ACC112 (cell line): Measurements from ENCODE around the gene MUC13.

Experiments used
- H2AFZ ChIP-seq: fragments of 200-600 bp; sonication (generic); one replicate; pipeline ENCODE4 v1.6.0; 2017; ENCODE audit warnings: antibody characterized with exemption, low read length; ENCODE audit not compliant: unreplicated experiment
- H3K27ac ChIP-seq: fragments of 200-600 bp; sonication (generic); 2 replicates; pipeline ENCODE4 v1.5.1; 2014; ENCODE audit warnings: low read depth, mild to moderate bottlenecking, antibody characterized with exemption, low read length, moderate library complexity
- H3K27me3 ChIP-seq: fragments of 200-600 bp; sonication (generic); 2 replicates; pipeline ENCODE4 v1.6.1; 2014; ENCODE audit warnings: mild to moderate bottlenecking, antibody characterized with exemption, low read length, moderate library complexity, mixed read lengths; ENCODE audit not compliant: insufficient read depth
- H3K36me3 ChIP-seq: fragments of 200-600 bp; sonication (generic); 2 replicates; pipeline ENCODE4 v1.6.1; 2016; ENCODE audit warnings: mild to moderate bottlenecking, antibody characterized with exemption, low read length, moderate library complexity, mixed read lengths; ENCODE audit not compliant: insufficient read depth
- H3K4me1 ChIP-seq: fragments of 200-600 bp; sonication (generic); one replicate; pipeline ENCODE4 v1.6.1; 2016; ENCODE audit warnings: low read length, mixed read lengths; ENCODE audit not compliant: insufficient read depth, unreplicated experiment, control insufficient read depth
- H3K4me3 ChIP-seq: fragments of 200-600 bp; sonication (generic); 2 replicates; pipeline ENCODE4 v1.5.1; 2014; ENCODE audit warnings: mild to moderate bottlenecking, low read depth, low read length
- H3K79me2 ChIP-seq: fragments of 200-600 bp; sonication (generic); one replicate; pipeline ENCODE4 v1.6.0; 2016; ENCODE audit warnings: low read length; ENCODE audit not compliant: control insufficient read depth, unreplicated experiment, insufficient read depth

The MUC13 gene

GRCh38 chr3:124885466-124886167, 48.9 kb downstream of the MUC13 start:
- Histone ChIP-seq H3K79me2 (peaks cover 53% of the 10 kb centered on the region), H2AFZ (peak overlapping the region; percentile 34), H3K4me3 (peak overlapping the region; percentile 84), H3K27ac (peak overlapping the region; percentile 64), H3K4me1 (peaks cover 33% of the 10 kb centered on the region), H3K27me3 (no peaks in the 10 kb centered on the region), H3K36me3 (no peaks in the 10 kb centered on the region)

DNA sequence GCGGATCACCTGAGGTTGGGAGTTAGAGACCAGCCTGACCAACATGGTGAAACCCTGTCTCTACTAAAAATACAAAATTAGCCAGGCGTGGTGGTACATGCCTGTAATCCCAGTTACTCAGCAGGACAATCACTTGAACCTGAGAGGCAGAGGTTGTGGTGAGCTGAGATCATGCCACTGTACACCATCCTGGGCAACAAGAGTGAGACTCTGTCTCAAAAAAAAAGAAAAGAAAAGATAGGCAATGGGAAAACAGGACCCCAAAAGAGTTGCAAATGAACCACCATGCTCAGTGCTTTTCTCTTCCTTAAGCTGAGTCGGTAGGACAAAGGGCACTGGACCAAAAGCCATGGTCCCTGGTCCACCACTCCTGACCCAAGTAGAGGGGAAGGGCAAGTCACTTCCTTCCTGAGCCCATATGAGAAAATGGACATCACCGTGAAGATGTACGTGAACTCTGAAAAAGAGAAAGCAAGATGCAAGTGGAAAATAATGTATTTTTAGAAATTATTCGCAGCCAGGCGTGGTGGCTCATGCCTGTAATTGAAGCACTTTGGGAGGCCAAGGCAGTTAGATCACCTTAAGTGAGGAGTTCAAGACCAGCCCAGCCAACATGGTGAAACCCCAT, 50.0 kb downstream of the MUC13 start:
- Histone ChIP-seq H3K36me3 (no peaks in the 10 kb centered on the region), H3K4me1 (peaks cover 42% of the 10 kb centered on the region), H3K27ac (peak overlapping the region; percentile 64), H2AFZ (no peak overlapping the region), H3K4me3 (peak overlapping the region; percentile 84), H3K27me3 (no peaks in the 10 kb centered on the region), H3K79me2 (peaks cover 60% of the 10 kb centered on the region)

- peaks cover 64% of the 10 kb centered on the region for H3K79me2 ChIP-seq
- H3K4me1 ChIP-seq: peaks cover 48% of the 10 kb centered on the region
- no peaks in the 10 kb centered on the region for H3K27me3 ChIP-seq
- peak overlapping the region; percentile 64 for H3K27ac ChIP-seq
- H2AFZ ChIP-seq: no peak overlapping the region
- peak overlapping the region; percentile 84; the same call in 1 of the 2 replicates for H3K4me3 ChIP-seq
- no peaks in the 10 kb centered on the region for H3K36me3 ChIP-seq
Observed at GRCh38 chr3:124883766-124884473, 50.6 kb downstream of the MUC13 start.

GRCh38 chr3:124882816-124883747, 51.5 kb downstream of the MUC13 start:
- H3K4me3 ChIP-seq: no peak overlapping the region; the same call in 1 of the 2 replicates
- H3K27me3 ChIP-seq: no peaks in the 10 kb centered on the region
- no peak overlapping the region for H2AFZ ChIP-seq
- peaks cover 52% of the 10 kb centered on the region for H3K4me1 ChIP-seq
- peaks cover 67% of the 10 kb centered on the region for H3K79me2 ChIP-seq
- H3K27ac ChIP-seq: peak overlapping the region; percentile 64
- no peaks in the 10 kb centered on the region for H3K36me3 ChIP-seq

- no peaks in the 10 kb centered on the region for H3K36me3 ChIP-seq
- peak overlapping the region; percentile 5; the same call in 1 of the 2 replicates for H3K4me3 ChIP-seq
- H3K27me3 ChIP-seq: no peaks in the 10 kb centered on the region
- H3K79me2 ChIP-seq: peaks cover 76% of the 10 kb centered on the region
- H3K4me1 ChIP-seq: peaks cover 61% of the 10 kb centered on the region
- H3K27ac ChIP-seq: no peak overlapping the region
- H2AFZ ChIP-seq: no peak overlapping the region
Observed at GRCh38 chr3:124881976-124882697, 52.4 kb downstream of the MUC13 start.

- peaks cover 67% of the 10 kb centered on the region for H3K4me1 ChIP-seq
- H3K27me3 ChIP-seq: no peaks in the 10 kb centered on the region
- H3K36me3 ChIP-seq: no peaks in the 10 kb centered on the region
- H3K27ac ChIP-seq: peak overlapping the region; percentile 89
- no peak overlapping the region for H2AFZ ChIP-seq
- H3K79me2 ChIP-seq: peaks cover 83% of the 10 kb centered on the region
- H3K4me3 ChIP-seq: peak overlapping the region; percentile 5; the same call in 1 of the 2 replicates
Observed at GRCh38 chr3:124879337-124879680, 55.2 kb downstream of the MUC13 start.

GRCh38 chr3:124878561-124879336, 55.8 kb downstream of the MUC13 start:
- H3K4me3 ChIP-seq: peak overlapping the region; percentile 18; the same call in 1 of the 2 replicates
- peaks cover 62% of the 10 kb centered on the region for H3K4me1 ChIP-seq
- peak overlapping the region; percentile 89 for H3K27ac ChIP-seq
- H3K27me3 ChIP-seq: no peaks in the 10 kb centered on the region
- peaks cover 83% of the 10 kb centered on the region for H3K79me2 ChIP-seq
- H3K36me3 ChIP-seq: no peaks in the 10 kb centered on the region
- no peak overlapping the region for H2AFZ ChIP-seq

DNA sequence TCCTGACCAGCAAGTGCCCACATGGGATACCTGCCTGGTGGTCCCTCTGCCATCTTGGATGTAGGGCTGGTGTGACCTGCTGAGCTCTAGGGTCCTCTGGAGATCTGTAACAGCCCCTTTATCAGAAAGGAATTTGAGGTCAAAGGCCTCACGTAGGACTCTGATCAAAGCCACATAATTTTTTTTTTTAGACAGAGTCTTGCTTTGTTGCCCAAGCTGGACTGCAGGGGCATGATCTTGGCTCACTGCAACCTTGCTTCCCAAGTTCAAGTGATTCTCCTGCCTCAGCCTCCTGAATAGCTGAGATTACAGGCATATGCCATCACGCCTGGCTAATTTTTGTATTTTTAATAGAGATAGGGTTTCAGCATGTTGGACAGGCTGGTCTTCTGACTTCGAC, 56.9 kb downstream of the MUC13 start:
- Histone ChIP-seq H3K4me1 (peaks cover 52% of the 10 kb centered on the region), H3K27me3 (no peaks in the 10 kb centered on the region), H3K36me3 (no peaks in the 10 kb centered on the region), H3K27ac (peak overlapping the region; percentile 89), H3K79me2 (peaks cover 76% of the 10 kb centered on the region), H2AFZ (no peak overlapping the region), H3K4me3 (no peak overlapping the region)

- Histone ChIP-seq H3K27ac (no peak overlapping the region), H3K4me1 (peaks cover 43% of the 10 kb centered on the region), H2AFZ (no peak overlapping the region), H3K4me3 (no peak overlapping the region), H3K36me3 (0 out of 2 replicates have a peak, but pooled peaks cover 7% of the 10 kb centered on the region), H3K27me3 (no peaks in the 10 kb centered on the region), H3K79me2 (peaks cover 64% of the 10 kb centered on the region)
Observed at GRCh38 chr3:124876401-124876878, 58.1 kb downstream of the MUC13 start.
